HCT116 (cell line): ENCODE data around the gene PAMR1. TPM values are rescaled to one million over a fixed set of nuclear protein-coding genes. Genes with fewer than 3 reads are reported as not detected.
"Not testable (repeated sequence)": the region's sequence is repeated elsewhere in the genome, so short reads cannot be mapped to it uniquely, and the experiment has no call there.

Experiments used
- ATAC-seq: fragments of 200-7000 bp; cut with Tn5 transposase; 2 replicates; pipeline ENCODE4 v1.9.1; 2020; ENCODE audit warnings: mild to moderate bottlenecking, moderate library complexity
- BruUV-seq: library from RNA; stranded (reverse); fragments of 400-500 nt; replicated peaks from 2 replicates; lab custom pipeline; 2021; lab: Mats Ljungman, UMichigan
- CTCF ChIA-PET: fragments of 300-600 bp; sonication (Branson Sonifier 250); formaldehyde crosslinking; loops from one replicate; lab custom pipeline; 2021; ENCODE audit warnings: antibody characterized with exemption; lab: Charles Lee
- POLR2A ChIA-PET: fragments of 300-600, 350-600 bp; sonication (Branson Sonifier 250); formaldehyde crosslinking; loops from one replicate; lab custom pipeline; 2021; ENCODE audit warnings: antibody characterized with exemption; lab: Charles Lee
- RAD21 ChIA-PET, 2 experiments: fragments of 300-600 bp; sonication (Branson Sonifier 250); formaldehyde crosslinking; loops; one replicate each; lab custom pipeline; 2023; ENCODE audit warnings: low total read pairs in 2 of 2; ENCODE audit not compliant: uncharacterized antibody in 2 of 2, unreplicated experiment in 2 of 2, low non-redundant PET in 1 of 2; lab: Charles Lee
- DNase-seq: peaks from one replicate; pipeline ENCODE4 v3.0.0-alpha.2; 2010; ENCODE audit warnings: low read depth, low spot score
- H2AFZ ChIP-seq: fragments of 200-600 bp; shearing (Covaris generic), sonication (generic); 2 replicates; pipeline ENCODE4 v1.6.1; 2017; ENCODE audit warnings: low read depth, mixed run types, mixed read lengths, antibody characterized with exemption, low read length; ENCODE audit not compliant: poor library complexity, severe bottlenecking
- H3K27ac ChIP-seq: 2 replicates; pipeline ENCODE4 v1.5.1; 2012; ENCODE audit warnings: low read depth, low read length
- H3K27me3 ChIP-seq: fragments of 200-600 bp; sonication (generic); 2 replicates; pipeline ENCODE4 v1.6.1; 2016; ENCODE audit warnings: mixed run types, low read length, mixed read lengths; ENCODE audit not compliant: insufficient read depth
- H3K36me3 ChIP-seq, 2 experiments: fragments of 200-500 bp in 1 of 2; fragments of 200-600 bp in 1 of 2; sonication (Bioruptor generic) in 1 of 2; sonication (generic) in 1 of 2; 2 replicates each; pipeline versions ENCODE4 v1.5.1 to v1.6.1; 2014 to 2016; ENCODE audit warnings: low read length in 2 of 2, inconsistent platforms in 1 of 2, mixed read lengths in 1 of 2, mixed run types in 1 of 2; ENCODE audit not compliant: insufficient read depth in 2 of 2, control insufficient read depth in 1 of 2
- H3K4me1 ChIP-seq, 2 experiments: fragments of 200-600 bp in 1 of 2; sonication (generic) in 1 of 2; 2 replicates each; pipeline versions ENCODE4 v1.5.1 to v1.6.1; 2012 to 2017; ENCODE audit warnings: low read length in 2 of 2, inconsistent platforms in 1 of 2, mild to moderate bottlenecking in 1 of 2, mixed read lengths in 1 of 2, mixed run types in 1 of 2, moderate library complexity in 1 of 2; ENCODE audit not compliant: insufficient read depth in 2 of 2, control insufficient read depth in 1 of 2
- H3K4me2 ChIP-seq: fragments of 200-600 bp; sonication (generic); 2 replicates; pipeline ENCODE4 v1.6.1; 2017; ENCODE audit warnings: mixed run types, low read length, mixed read lengths
- H3K4me3 ChIP-seq, 2 experiments: fragments of 200-600 bp in 1 of 2; sonication (generic) in 1 of 2; replicated peaks in 1 of 2; 2 replicates each; pipeline ENCODE4 v1.5.1; 2011 to 2016; ENCODE audit warnings: low read length in 2 of 2, control low read depth in 1 of 2, low read depth in 1 of 2, mild to moderate bottlenecking in 1 of 2, mixed read lengths in 1 of 2, mixed run types in 1 of 2
- H3K79me2 ChIP-seq: fragments of 200-600 bp; sonication (generic); 2 replicates; pipeline ENCODE4 v1.6.1; 2017; ENCODE audit warnings: mild to moderate bottlenecking, mixed run types, low read length, moderate library complexity, mixed read lengths; ENCODE audit not compliant: insufficient read depth
- H3K9ac ChIP-seq: fragments of 200-600 bp; sonication (generic); 2 replicates; pipeline ENCODE4 v1.6.1; 2016; ENCODE audit warnings: low read length, mixed read lengths
- H3K9me2 ChIP-seq: fragments of 200-600 bp; sonication (generic), shearing (Covaris generic); 2 replicates; pipeline ENCODE4 v1.6.1; 2017; ENCODE audit warnings: mixed run types, mild to moderate bottlenecking, moderate library complexity; ENCODE audit not compliant: insufficient read depth
- H3K9me3 ChIP-seq, 2 experiments: fragments of 200-500 bp in 1 of 2; fragments of 200-600 bp in 1 of 2; sonication (Bioruptor generic) in 1 of 2; sonication (generic) in 1 of 2; 2 replicates each; pipeline ENCODE4 v1.6.1; 2014 to 2017; ENCODE audit warnings: low read length in 2 of 2, mixed read lengths in 2 of 2, inconsistent platforms in 1 of 2, low read depth in 1 of 2, mild to moderate bottlenecking in 1 of 2, mixed run types in 1 of 2, moderate library complexity in 1 of 2; ENCODE audit not compliant: control insufficient read depth in 1 of 2, insufficient read depth in 1 of 2
- H4K20me1 ChIP-seq: fragments of 200-600 bp; sonication (generic), shearing (Covaris generic); 2 replicates; pipeline ENCODE4 v1.6.1; 2017; ENCODE audit warnings: mixed run types, mild to moderate bottlenecking, moderate library complexity; ENCODE audit not compliant: insufficient read depth
- ATF3 ChIP-seq: IDR thresholded peaks from 2 replicates; pipeline ENCODE4 v1.6.1; 2012
- CBX3 ChIP-seq: IDR thresholded peaks from 2 replicates; pipeline ENCODE4 v1.6.1; 2012; ENCODE audit warnings: low read depth
- CEBPB ChIP-seq: IDR thresholded peaks from 2 replicates; pipeline ENCODE4 v1.6.1; 2012; ENCODE audit warnings: low read depth
- EGR1 ChIP-seq: IDR thresholded peaks from 2 replicates; pipeline ENCODE4 v1.6.1; 2012; ENCODE audit warnings: low read depth
- JUND ChIP-seq: IDR thresholded peaks from 2 replicates; pipeline ENCODE4 v1.6.1; 2012
- POLR2A ChIP-seq: IDR thresholded peaks from 2 replicates; pipeline ENCODE4 v1.7.0; 2011; ENCODE audit warnings: borderline replicate concordance; ENCODE audit not compliant: insufficient read depth, insufficient read length; ENCODE audit errors: extremely low read depth
- SP1 ChIP-seq: IDR thresholded peaks from 2 replicates; pipeline ENCODE4 v1.6.1; 2012; ENCODE audit warnings: low read depth
- TCF7L2 ChIP-seq: IDR thresholded peaks from 2 replicates; pipeline ENCODE4 v1.7.0; 2011; ENCODE audit warnings: borderline replicate concordance, inconsistent platforms; ENCODE audit not compliant: insufficient read depth, insufficient read length; ENCODE audit errors: extremely low read depth
- YY1 ChIP-seq: IDR thresholded peaks from 2 replicates; pipeline ENCODE4 v1.6.1; 2011; ENCODE audit warnings: low read length, low read depth, moderate library complexity, mild to moderate bottlenecking; ENCODE audit not compliant: insufficient replicate concordance; ENCODE audit errors: extremely low read depth
- intact Hi-C: fragments of 100-400 bp; cut with micrococcal nuclease; formaldehyde crosslinking; loops from 2 replicates; pipeline ENCODE4 v1.10.0; 2022
- total RNA-seq: library from RNA; stranded (reverse); gene quantifications from one replicate; pipeline ENCODE4 v1.2.1, GENCODE V29; 2021; ENCODE audit not compliant: unreplicated experiment
- TF ChIP-seq, protein P1 (sequence below), 3 experiments: fragments of 200-600 bp in 1 of 3; sonication (generic) in 1 of 3; IDR thresholded peaks in 2 of 3; conservative IDR thresholded peaks in 1 of 3; 2 replicates each; pipeline ENCODE4 v1.5.1; 2012 to 2017; ENCODE audit warnings: low read depth in 2 of 3, low read length in 2 of 3, antibody characterized with exemption in 1 of 3, borderline replicate concordance in 1 of 3, control low read depth in 1 of 3, mild to moderate bottlenecking in 1 of 3, mixed read lengths in 1 of 3, mixed run types in 1 of 3, moderate library complexity in 1 of 3; ENCODE audit not compliant: insufficient read depth in 1 of 3
- TF ChIP-seq, protein P2 (sequence below): IDR thresholded peaks from 2 replicates; pipeline ENCODE4 v1.6.1; 2011; ENCODE audit warnings: mild to moderate bottlenecking, low read length, moderate library complexity; ENCODE audit not compliant: insufficient replicate concordance; ENCODE audit errors: extremely low read depth

Gene PAMR1
- total RNA-seq, 1 experiment from 2014 or later: not detected

GRCh38 chr11:35523861-35524260 is 1.6 kb downstream of the PAMR1 start:
- intact Hi-C loops: no loop called here
- H3K9me3 ChIP-seq: no peaks in the 10 kb centered on the region
- H3K4me1 ChIP-seq: no peaks in the 10 kb centered on the region
- no peaks in the 10 kb centered on the region for H3K79me2 ChIP-seq
- ATAC-seq (no peak), DNase-seq (no peak)
- CTCF ChIA-PET: no interaction called here
- RAD21 ChIA-PET: no interaction called here
- BruUV-seq: no TSS peak
- no peaks in the 10 kb centered on the region for H3K9me2 ChIP-seq
- no peaks in the 10 kb centered on the region for H4K20me1 ChIP-seq
- POLR2A ChIA-PET: no interaction called here
- peaks cover 49% of the 10 kb centered on the region for H3K27me3 ChIP-seq
- H3K4me3 ChIP-seq: no peak overlapping the region
- no peaks in the 10 kb centered on the region for H3K36me3 ChIP-seq
- TF ChIP-seq JUND: no peak
- no peak for TF ChIP-seq CBX3
- TF ChIP-seq, protein P1, sequence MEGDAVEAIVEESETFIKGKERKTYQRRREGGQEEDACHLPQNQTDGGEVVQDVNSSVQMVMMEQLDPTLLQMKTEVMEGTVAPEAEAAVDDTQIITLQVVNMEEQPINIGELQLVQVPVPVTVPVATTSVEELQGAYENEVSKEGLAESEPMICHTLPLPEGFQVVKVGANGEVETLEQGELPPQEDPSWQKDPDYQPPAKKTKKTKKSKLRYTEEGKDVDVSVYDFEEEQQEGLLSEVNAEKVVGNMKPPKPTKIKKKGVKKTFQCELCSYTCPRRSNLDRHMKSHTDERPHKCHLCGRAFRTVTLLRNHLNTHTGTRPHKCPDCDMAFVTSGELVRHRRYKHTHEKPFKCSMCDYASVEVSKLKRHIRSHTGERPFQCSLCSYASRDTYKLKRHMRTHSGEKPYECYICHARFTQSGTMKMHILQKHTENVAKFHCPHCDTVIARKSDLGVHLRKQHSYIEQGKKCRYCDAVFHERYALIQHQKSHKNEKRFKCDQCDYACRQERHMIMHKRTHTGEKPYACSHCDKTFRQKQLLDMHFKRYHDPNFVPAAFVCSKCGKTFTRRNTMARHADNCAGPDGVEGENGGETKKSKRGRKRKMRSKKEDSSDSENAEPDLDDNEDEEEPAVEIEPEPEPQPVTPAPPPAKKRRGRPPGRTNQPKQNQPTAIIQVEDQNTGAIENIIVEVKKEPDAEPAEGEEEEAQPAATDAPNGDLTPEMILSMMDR (IDR thresholded peaks at IDR 0.05 in 2 of 3, conservative IDR thresholded peaks at IDR 0.05 in 1 of 3; ENCODE audit: borderline replicate concordance in 1 of 3, insufficient read depth in 1 of 3, low read depth in 2 of 3, low read length in 2 of 3): no peak
- TF ChIP-seq ATF3: no peak
- no peak for TF ChIP-seq YY1
- no peak overlapping the region for H2AFZ ChIP-seq
- no peak overlapping the region for H3K27ac ChIP-seq
- H3K4me2 ChIP-seq: no peak overlapping the region
- H3K9ac ChIP-seq: no peak overlapping the region

DNA sequence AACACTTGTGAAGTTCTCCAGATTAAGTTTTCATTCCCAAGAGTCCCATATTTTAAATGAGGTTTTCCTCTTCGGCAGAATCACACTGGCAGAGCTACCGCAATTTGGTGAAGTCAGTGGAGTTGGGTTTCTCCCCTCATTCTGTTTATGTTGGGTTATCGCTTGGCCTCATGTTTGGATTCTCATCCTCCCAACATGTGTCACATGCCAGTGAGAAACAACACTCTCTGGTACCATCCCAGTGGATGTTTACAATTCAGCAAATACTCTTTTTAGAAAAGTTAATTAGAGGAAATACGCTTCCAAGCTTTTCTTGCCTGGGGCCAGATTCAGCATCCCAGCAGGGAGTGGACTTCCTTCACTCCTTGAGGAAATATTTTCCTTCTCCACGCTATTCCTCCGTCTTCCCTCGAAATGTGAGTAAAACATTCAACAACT is 2.1 kb downstream of the PAMR1 start:
- Histone ChIP-seq H3K9me2 (no peaks in the 10 kb centered on the region), H3K9me3 (no peaks in the 10 kb centered on the region), H3K27ac (no peak overlapping the region), H3K36me3 (no peaks in the 10 kb centered on the region), H3K9ac (no peak overlapping the region), H4K20me1 (no peaks in the 10 kb centered on the region), H2AFZ (no peak overlapping the region), H3K27me3 (peaks cover 55% of the 10 kb centered on the region), H3K4me3 (no peak overlapping the region), H3K4me2 (no peak overlapping the region), H3K4me1 (no peaks in the 10 kb centered on the region), H3K79me2 (no peaks in the 10 kb centered on the region)
- POLR2A ChIA-PET: no interaction called here
- intact Hi-C loops: no loop called here
- CTCF ChIA-PET: no interaction called here
- DNase-seq: no peak
- TF ChIP-seq CEBPB (no peak), SP1 (no peak), POLR2A (no peak), TCF7L2 (no peak), EGR1 (no peak)
- TF ChIP-seq, protein P2, sequence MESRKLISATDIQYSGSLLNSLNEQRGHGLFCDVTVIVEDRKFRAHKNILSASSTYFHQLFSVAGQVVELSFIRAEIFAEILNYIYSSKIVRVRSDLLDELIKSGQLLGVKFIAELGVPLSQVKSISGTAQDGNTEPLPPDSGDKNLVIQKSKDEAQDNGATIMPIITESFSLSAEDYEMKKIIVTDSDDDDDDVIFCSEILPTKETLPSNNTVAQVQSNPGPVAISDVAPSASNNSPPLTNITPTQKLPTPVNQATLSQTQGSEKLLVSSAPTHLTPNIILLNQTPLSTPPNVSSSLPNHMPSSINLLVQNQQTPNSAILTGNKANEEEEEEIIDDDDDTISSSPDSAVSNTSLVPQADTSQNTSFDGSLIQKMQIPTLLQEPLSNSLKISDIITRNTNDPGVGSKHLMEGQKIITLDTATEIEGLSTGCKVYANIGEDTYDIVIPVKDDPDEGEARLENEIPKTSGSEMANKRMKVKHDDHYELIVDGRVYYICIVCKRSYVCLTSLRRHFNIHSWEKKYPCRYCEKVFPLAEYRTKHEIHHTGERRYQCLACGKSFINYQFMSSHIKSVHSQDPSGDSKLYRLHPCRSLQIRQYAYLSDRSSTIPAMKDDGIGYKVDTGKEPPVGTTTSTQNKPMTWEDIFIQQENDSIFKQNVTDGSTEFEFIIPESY: no peak
- no peak for ATAC-seq
- BruUV-seq: no TSS peak
- RAD21 ChIA-PET: no interaction called here

GRCh38 chr11:35522091-35522490 is 3.3 kb downstream of the PAMR1 start:
- H3K27me3 ChIP-seq: peaks cover 67% of the 10 kb centered on the region
- H2AFZ ChIP-seq, BruUV-seq, H3K4me1 ChIP-seq, H3K36me3 ChIP-seq, ATAC-seq, POLR2A ChIA-PET, CTCF ChIA-PET, H4K20me1 ChIP-seq, H3K9me3 ChIP-seq, RAD21 ChIA-PET, H3K4me2 ChIP-seq, intact Hi-C loops, DNase-seq, H3K9ac ChIP-seq, H3K79me2 ChIP-seq, H3K9me2 ChIP-seq, H3K4me3 ChIP-seq, H3K27ac ChIP-seq: not testable (repeated sequence)
